GM12874 (cell line): ENCODE data around the gene UST.

Source experiments
- CTCF ChIP-seq: IDR thresholded peaks from 2 replicates; pipeline ENCODE4 v1.5.1; 2011; ENCODE audit warnings: low read depth, mild to moderate bottlenecking, control low read depth, low read length, moderate library complexity; ENCODE audit not compliant: insufficient read depth

Gene UST

GRCh38 chr6:149064001-149064659 lies 317.3 kb downstream of the UST start:
- TF ChIP-seq CTCF = no peak

GRCh38 chr6:149064660-149065015 lies 317.8 kb downstream of the UST start:
- no peak for TF ChIP-seq CTCF

- no peak for TF ChIP-seq CTCF
These were observed 318.3 kb downstream of the UST start for GRCh38 chr6:149065121-149065520.

GRCh38 chr6:149065658-149066556 lies 319.1 kb downstream of the UST start:
- no peak for TF ChIP-seq CTCF

- TF ChIP-seq CTCF = no peak
These were observed 325.2 kb downstream of the UST start for GRCh38 chr6:149071997-149072396.

GRCh38 chr6:149074832-149075258 lies 328.0 kb downstream of the UST start:
- no peak for TF ChIP-seq CTCF

- no peak for TF ChIP-seq CTCF
These were observed 329.0 kb downstream of the UST start for GRCh38 chr6:149075616-149076354.
